Stimulated activated CD4-positive, alpha-beta T cell treated with anti-CD3 and anti-CD28 coated beads, Interleukin-12 subunit alpha, Interleukin-12 subunit beta, amount 100 ng/mL, for 4 hours (primary cell): ENCODE data around the gene AIPL1.
"Not testable (repeated sequence)": the region's sequence is repeated elsewhere in the genome, so short reads cannot be mapped to it uniquely, and the experiment has no call there.

Source experiments
- DNase-seq: peaks from one replicate; pipeline ENCODE4 v3.0.0-alpha.2; 2020

The AIPL1 gene, protein sequence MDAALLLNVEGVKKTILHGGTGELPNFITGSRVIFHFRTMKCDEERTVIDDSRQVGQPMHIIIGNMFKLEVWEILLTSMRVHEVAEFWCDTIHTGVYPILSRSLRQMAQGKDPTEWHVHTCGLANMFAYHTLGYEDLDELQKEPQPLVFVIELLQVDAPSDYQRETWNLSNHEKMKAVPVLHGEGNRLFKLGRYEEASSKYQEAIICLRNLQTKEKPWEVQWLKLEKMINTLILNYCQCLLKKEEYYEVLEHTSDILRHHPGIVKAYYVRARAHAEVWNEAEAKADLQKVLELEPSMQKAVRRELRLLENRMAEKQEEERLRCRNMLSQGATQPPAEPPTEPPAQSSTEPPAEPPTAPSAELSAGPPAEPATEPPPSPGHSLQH

GRCh38 chr17:6435051-6435450, at the start of gene AIPL1:
Gene AIPL1, minus strand, starts transcription at chr17:6435121. Its CDS starts 17 bp downstream, at chr17:6435104.
- DNase-seq: no peak

GRCh38 chr17:6483507-6483906, 48.6 kb upstream of the AIPL1 start:
- DNase-seq: no peak

GRCh38 chr17:6482796-6483195, 47.9 kb upstream of the AIPL1 start:
- not testable (repeated sequence) for DNase-seq

GRCh38 chr17:6482105-6482455, 47.2 kb upstream of the AIPL1 start:
- DNase-seq: no peak

GRCh38 chr17:6480303-6480675, 45.4 kb upstream of the AIPL1 start:
- no peak for DNase-seq

GRCh38 chr17:6479622-6480302, 44.8 kb upstream of the AIPL1 start:
- DNase-seq: no peak

DNA sequence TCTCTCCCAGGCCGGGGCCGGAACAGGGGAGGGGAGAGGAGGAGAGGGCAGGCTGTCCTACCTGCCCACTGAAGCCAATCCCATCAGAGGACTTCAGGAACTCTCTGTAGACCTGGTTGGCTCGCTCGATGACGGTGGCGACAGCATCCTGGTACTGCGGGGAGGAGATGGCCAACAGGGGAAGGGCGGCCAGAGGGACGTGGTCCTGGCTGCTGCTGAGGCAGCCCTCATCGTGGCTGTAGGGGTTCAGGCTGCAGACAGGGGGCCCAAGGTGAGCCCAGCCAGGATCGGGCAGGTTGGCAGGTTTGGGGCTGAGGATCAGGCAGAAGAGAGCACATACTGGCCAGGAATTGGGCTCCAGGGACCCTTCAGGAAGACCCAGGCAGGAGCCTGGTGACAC, 43.6 kb upstream of the AIPL1 start:
- DNase-seq: no peak

- no peak for DNase-seq
Measured at GRCh38 chr17:6477831-6478383, 43.0 kb upstream of the AIPL1 start.

GRCh38 chr17:6476810-6477179, 41.9 kb upstream of the AIPL1 start:
- no peak for DNase-seq

GRCh38 chr17:6476076-6476809, 41.3 kb upstream of the AIPL1 start:
- no peak for DNase-seq

GRCh38 chr17:6475411-6475810, 40.5 kb upstream of the AIPL1 start:
- DNase-seq: no peak

GRCh38 chr17:6474906-6475305, 40.0 kb upstream of the AIPL1 start:
- no peak for DNase-seq

GRCh38 chr17:6474376-6474775, 39.5 kb upstream of the AIPL1 start:
- no peak for DNase-seq

GRCh38 chr17:6473128-6473767, 38.3 kb upstream of the AIPL1 start:
- DNase-seq: peak; percentile 66

DNA sequence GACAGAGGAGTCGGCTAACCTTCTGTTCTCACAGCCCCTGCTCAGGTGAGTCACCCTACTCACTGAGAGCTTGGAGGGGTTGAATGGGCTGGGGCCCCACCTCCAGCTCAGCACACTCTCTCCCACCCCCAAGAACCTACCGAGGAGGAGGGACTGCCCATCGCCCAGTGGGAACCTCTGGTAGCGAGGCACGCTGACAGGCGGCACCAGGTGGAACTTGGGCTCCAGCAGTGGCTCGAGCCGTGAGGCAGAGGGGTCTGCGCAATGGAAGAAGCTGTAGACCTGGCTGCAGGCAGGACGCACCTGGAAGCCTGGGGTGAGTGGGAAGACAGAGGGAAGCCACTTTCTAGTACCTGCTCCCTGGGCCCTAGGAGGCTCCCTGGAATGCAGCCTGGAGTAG, 37.6 kb upstream of the AIPL1 start:
- DNase-seq: no peak

DNA sequence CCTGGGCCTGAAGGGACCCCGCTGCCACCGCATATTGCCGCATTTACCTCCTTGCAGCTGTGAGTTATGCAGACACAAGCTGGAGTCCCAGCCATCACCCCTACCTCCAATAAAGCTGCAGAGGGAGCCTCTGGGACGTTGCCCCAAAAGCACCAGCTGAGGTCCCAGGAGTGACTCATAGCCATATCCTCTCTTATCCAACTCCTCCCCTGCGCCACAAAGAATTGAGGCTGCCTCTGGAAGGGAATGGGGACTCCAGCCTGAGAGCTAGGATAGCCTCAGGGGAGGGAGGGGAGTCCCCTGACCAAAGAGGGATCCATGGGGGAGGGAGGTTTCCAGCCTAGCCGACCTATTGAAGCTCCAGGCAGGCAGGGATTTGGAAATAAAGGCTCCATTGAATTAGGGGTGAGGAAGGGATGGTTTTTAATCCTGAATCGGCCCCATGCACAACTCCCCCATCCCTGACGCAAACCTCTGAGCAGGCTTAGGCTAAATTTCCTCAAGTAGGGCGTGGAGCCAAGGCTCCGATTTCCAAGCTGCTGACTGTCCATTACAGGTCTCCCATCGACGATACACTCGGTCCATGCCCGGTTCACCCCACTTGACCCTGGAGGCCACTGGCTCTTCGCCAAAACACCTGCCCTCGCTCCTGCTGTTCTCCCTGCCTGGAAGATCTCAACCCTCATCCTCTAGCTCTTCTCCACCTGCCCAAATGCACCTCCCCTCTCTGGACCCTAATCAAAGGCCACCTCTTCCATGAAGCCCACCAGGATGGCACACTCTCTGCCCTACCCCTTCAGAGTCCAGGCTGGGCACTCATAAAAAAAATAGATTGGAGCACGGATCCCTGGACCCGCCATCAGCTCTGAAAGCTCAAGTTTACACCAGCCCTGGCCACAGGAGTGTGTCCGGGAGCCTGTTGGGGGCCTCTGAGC, 36.9 kb upstream of the AIPL1 start:
- no peak for DNase-seq

- DNase-seq: no peak
Measured at GRCh38 chr17:6470751-6471521, 36.0 kb upstream of the AIPL1 start.

- DNase-seq: no peak
Measured at GRCh38 chr17:6470146-6470718, 35.3 kb upstream of the AIPL1 start.

- DNase-seq: no peak
Measured at GRCh38 chr17:6468051-6468790, 33.3 kb upstream of the AIPL1 start.

- no peak for DNase-seq
Measured at GRCh38 chr17:6467567-6467966, 32.6 kb upstream of the AIPL1 start.
